ENCODE results near the gene GIT2.
"Not testable (repeated sequence)": the region's sequence is repeated elsewhere in the genome, so short reads cannot be mapped to it uniquely, and the experiment has no call there.

Gene GIT2

GRCh38 chr12:109995361-109995685 lies 845 bp downstream of the GIT2 start:
- no peaks in the 10 kb centered on the region for H3K27me3 ChIP-seq (ENCODE audit: insufficient read depth, low read length)
- peaks cover 18% of the 10 kb centered on the region for H3K4me1 ChIP-seq (ENCODE audit: control insufficient read depth, insufficient read depth, low read length, unreplicated experiment)
- H2AFZ ChIP-seq (ENCODE audit: low read length, unreplicated experiment) = peak overlapping the region; percentile 25
- no peaks in the 10 kb centered on the region for H3K36me3 ChIP-seq (ENCODE audit: insufficient read depth, low read length)
- H3K79me2 ChIP-seq (ENCODE audit: control insufficient read depth, insufficient read depth, low read length, unreplicated experiment) = peaks cover 55% of the 10 kb centered on the region
- peak overlapping the region; percentile 88 for H3K4me3 ChIP-seq (ENCODE audit: low read depth, low read length)
- no peak overlapping the region for H3K27ac ChIP-seq (ENCODE audit: low read depth, low read length)

- Histone ChIP-seq H2AFZ (ENCODE audit: low read length, unreplicated experiment) (no peak overlapping the region), H3K4me3 (ENCODE audit: low read depth, low read length) (peak overlapping the region; percentile 88), H3K27ac (ENCODE audit: low read depth, low read length) (no peak overlapping the region), H3K4me1 (ENCODE audit: control insufficient read depth, insufficient read depth, low read length, unreplicated experiment) (peaks cover 18% of the 10 kb centered on the region), H3K27me3 (ENCODE audit: insufficient read depth, low read length) (no peaks in the 10 kb centered on the region), H3K36me3 (ENCODE audit: insufficient read depth, low read length) (no peaks in the 10 kb centered on the region), H3K79me2 (ENCODE audit: control insufficient read depth, insufficient read depth, low read length, unreplicated experiment) (peaks cover 47% of the 10 kb centered on the region)
Measured at GRCh38 chr12:109994401-109995175, 1.6 kb downstream of the GIT2 start.

GRCh38 chr12:109993091-109993490 lies 3.1 kb downstream of the GIT2 start:
- Histone ChIP-seq H3K79me2 (ENCODE audit: control insufficient read depth, insufficient read depth, low read length, unreplicated experiment) (peaks cover 45% of the 10 kb centered on the region), H2AFZ (ENCODE audit: low read length, unreplicated experiment) (no peak overlapping the region), H3K27ac (ENCODE audit: low read depth, low read length) (no peak overlapping the region), H3K4me3 (ENCODE audit: low read depth, low read length) (no peak overlapping the region), H3K27me3 (ENCODE audit: insufficient read depth, low read length) (no peaks in the 10 kb centered on the region), H3K4me1 (ENCODE audit: control insufficient read depth, insufficient read depth, low read length, unreplicated experiment) (peaks cover 14% of the 10 kb centered on the region), H3K36me3 (ENCODE audit: insufficient read depth, low read length) (peaks cover 2% of the 10 kb centered on the region; the same call in 1 of the 2 replicates)

GRCh38 chr12:109991586-109991985 lies 4.6 kb downstream of the GIT2 start:
- Histone ChIP-seq H3K4me1 (ENCODE audit: control insufficient read depth, insufficient read depth, low read length, unreplicated experiment) (peaks cover 14% of the 10 kb centered on the region), H3K4me3 (ENCODE audit: low read depth, low read length) (no peak overlapping the region), H2AFZ (ENCODE audit: low read length, unreplicated experiment) (no peak overlapping the region), H3K27ac (ENCODE audit: low read depth, low read length) (no peak overlapping the region), H3K36me3 (ENCODE audit: insufficient read depth, low read length) (peaks cover 10% of the 10 kb centered on the region; the same call in 1 of the 2 replicates), H3K27me3 (ENCODE audit: insufficient read depth, low read length) (no peaks in the 10 kb centered on the region), H3K79me2 (ENCODE audit: control insufficient read depth, insufficient read depth, low read length, unreplicated experiment) (peaks cover 45% of the 10 kb centered on the region)

- peaks cover 10% of the 10 kb centered on the region; the same call in 1 of the 2 replicates for H3K36me3 ChIP-seq (ENCODE audit: insufficient read depth, low read length)
- no peak overlapping the region for H3K27ac ChIP-seq (ENCODE audit: low read depth, low read length)
- peaks cover 7% of the 10 kb centered on the region for H3K4me1 ChIP-seq (ENCODE audit: control insufficient read depth, insufficient read depth, low read length, unreplicated experiment)
- H2AFZ ChIP-seq (ENCODE audit: low read length, unreplicated experiment) = no peak overlapping the region
- H3K4me3 ChIP-seq (ENCODE audit: low read depth, low read length) = no peak overlapping the region
- H3K79me2 ChIP-seq (ENCODE audit: control insufficient read depth, insufficient read depth, low read length, unreplicated experiment) = peaks cover 27% of the 10 kb centered on the region
- no peaks in the 10 kb centered on the region for H3K27me3 ChIP-seq (ENCODE audit: insufficient read depth, low read length)
Measured at GRCh38 chr12:109989380-109989779, 6.8 kb downstream of the GIT2 start.

GRCh38 chr12:109988903-109989302 lies 7.3 kb downstream of the GIT2 start:
- Histone ChIP-seq H3K4me1 (ENCODE audit: control insufficient read depth, insufficient read depth, low read length, unreplicated experiment) (peaks cover 2% of the 10 kb centered on the region), H3K36me3 (ENCODE audit: insufficient read depth, low read length) (peaks cover 10% of the 10 kb centered on the region; the same call in 1 of the 2 replicates), H3K79me2 (ENCODE audit: control insufficient read depth, insufficient read depth, low read length, unreplicated experiment) (peaks cover 22% of the 10 kb centered on the region)

GRCh38 chr12:109988274-109988673 lies 7.9 kb downstream of the GIT2 start:
- H3K36me3 ChIP-seq (ENCODE audit: insufficient read depth, low read length) = peaks cover 14% of the 10 kb centered on the region
- H3K79me2 ChIP-seq (ENCODE audit: control insufficient read depth, insufficient read depth, low read length, unreplicated experiment) = peaks cover 16% of the 10 kb centered on the region
- H3K27me3 ChIP-seq (ENCODE audit: insufficient read depth, low read length) = no peaks in the 10 kb centered on the region
- H3K4me1 ChIP-seq (ENCODE audit: control insufficient read depth, insufficient read depth, low read length, unreplicated experiment) = no peaks in the 10 kb centered on the region
- H3K4me3 ChIP-seq (ENCODE audit: low read depth, low read length) = no peak overlapping the region
- no peak overlapping the region for H2AFZ ChIP-seq (ENCODE audit: low read length, unreplicated experiment)
- H3K27ac ChIP-seq (ENCODE audit: low read depth, low read length) = no peak overlapping the region

More at GRCh38 chr12:109988903-109989302, 7.3 kb downstream of the GIT2 start:
- H3K27me3 ChIP-seq (ENCODE audit: insufficient read depth, low read length) = no peaks in the 10 kb centered on the region
- H3K27ac ChIP-seq (ENCODE audit: low read depth, low read length) = no peak overlapping the region
- no peak overlapping the region for H2AFZ ChIP-seq (ENCODE audit: low read length, unreplicated experiment)
- H3K4me3 ChIP-seq (ENCODE audit: low read depth, low read length) = no peak overlapping the region

GRCh38 chr12:109987615-109988014 lies 8.6 kb downstream of the GIT2 start:
- Histone ChIP-seq H3K79me2 (ENCODE audit: control insufficient read depth, insufficient read depth, low read length, unreplicated experiment) (peaks cover 11% of the 10 kb centered on the region), H3K4me1 (ENCODE audit: control insufficient read depth, insufficient read depth, low read length, unreplicated experiment) (no peaks in the 10 kb centered on the region), H3K36me3 (ENCODE audit: insufficient read depth, low read length) (peaks cover 18% of the 10 kb centered on the region), H2AFZ (ENCODE audit: low read length, unreplicated experiment) (no peak overlapping the region), H3K27ac (ENCODE audit: low read depth, low read length) (no peak overlapping the region), H3K4me3 (ENCODE audit: low read depth, low read length) (no peak overlapping the region), H3K27me3 (ENCODE audit: insufficient read depth, low read length) (no peaks in the 10 kb centered on the region)

- not testable (repeated sequence) for H3K27me3 ChIP-seq (ENCODE audit: insufficient read depth, low read length); H3K4me1 ChIP-seq (ENCODE audit: control insufficient read depth, insufficient read depth, low read length, unreplicated experiment); H2AFZ ChIP-seq (ENCODE audit: low read length, unreplicated experiment); H3K27ac ChIP-seq (ENCODE audit: low read depth, low read length); H3K4me3 ChIP-seq (ENCODE audit: low read depth, low read length); H3K79me2 ChIP-seq (ENCODE audit: control insufficient read depth, insufficient read depth, low read length, unreplicated experiment)
- peaks cover 27% of the 10 kb centered on the region for H3K36me3 ChIP-seq (ENCODE audit: insufficient read depth, low read length)
Measured at GRCh38 chr12:109986236-109986635, 9.9 kb downstream of the GIT2 start.

- H3K27ac ChIP-seq (ENCODE audit: low read depth, low read length) = no peak overlapping the region
- no peaks in the 10 kb centered on the region for H3K79me2 ChIP-seq (ENCODE audit: control insufficient read depth, insufficient read depth, low read length, unreplicated experiment)
- no peak overlapping the region for H3K4me3 ChIP-seq (ENCODE audit: low read depth, low read length)
- H3K4me1 ChIP-seq (ENCODE audit: control insufficient read depth, insufficient read depth, low read length, unreplicated experiment) = peaks cover 5% of the 10 kb centered on the region
- no peak overlapping the region for H2AFZ ChIP-seq (ENCODE audit: low read length, unreplicated experiment)
- no peaks in the 10 kb centered on the region for H3K27me3 ChIP-seq (ENCODE audit: insufficient read depth, low read length)
- peaks cover 48% of the 10 kb centered on the region for H3K36me3 ChIP-seq (ENCODE audit: insufficient read depth, low read length)
Measured at GRCh38 chr12:109983432-109984142, 12.6 kb downstream of the GIT2 start.

- H3K27me3 ChIP-seq (ENCODE audit: insufficient read depth, low read length) = no peaks in the 10 kb centered on the region
- peaks cover 47% of the 10 kb centered on the region for H3K36me3 ChIP-seq (ENCODE audit: insufficient read depth, low read length)
- H3K27ac ChIP-seq (ENCODE audit: low read depth, low read length) = 0 out of 2 replicates have a peak overlapping the region, but pooled peaks have one; percentile 25
- H3K79me2 ChIP-seq (ENCODE audit: control insufficient read depth, insufficient read depth, low read length, unreplicated experiment) = no peaks in the 10 kb centered on the region
- H3K4me3 ChIP-seq (ENCODE audit: low read depth, low read length) = no peak overlapping the region
- no peak overlapping the region for H2AFZ ChIP-seq (ENCODE audit: low read length, unreplicated experiment)
- peaks cover 5% of the 10 kb centered on the region for H3K4me1 ChIP-seq (ENCODE audit: control insufficient read depth, insufficient read depth, low read length, unreplicated experiment)
Measured at GRCh38 chr12:109982210-109982609, 14.0 kb downstream of the GIT2 start.
